ENCODE measurements around the gene KRT25.

- TF ChIP-seq POLR2A (IDR thresholded peaks at IDR 0.05; ENCODE audit: extremely low read depth, insufficient read length), result no peak
- no peak for TF ChIP-seq CTCF (IDR thresholded peaks at IDR 0.05; ENCODE audit: low read depth, low read length)
- TF ChIP-seq MAX (IDR thresholded peaks at IDR 0.05; ENCODE audit: low read depth, low read length), result no peak
- TF ChIP-seq MYC (IDR thresholded peaks at IDR 0.05; ENCODE audit: low read depth, low read length), result no peak
Observed at GRCh38 chr17:40718930-40719329, 36.2 kb downstream of the KRT25 start.
